HFF-Myc (cell line): ENCODE results near the gene DOCK11.
"Not testable (repeated sequence)": the region's sequence is repeated elsewhere in the genome, so short reads cannot be mapped to it uniquely, and the experiment has no call there.

Experiments used
- DNase-seq: peaks from one replicate; pipeline ENCODE4 v3.0.0-alpha.2; 2011; ENCODE audit warnings: low read depth; ENCODE audit errors: extremely low read depth
- H3K4me3 ChIP-seq: replicated peaks from 2 replicates; pipeline ENCODE4 v1.5.1; 2011; ENCODE audit warnings: low read depth, mild to moderate bottlenecking, control low read depth, low read length
- TF ChIP-seq, protein P1 (sequence below): IDR thresholded peaks from 2 replicates; pipeline ENCODE4 v1.5.1; 2012; ENCODE audit warnings: mild to moderate bottlenecking, low read depth, low read length, control low read depth; ENCODE audit errors: missing control alignments

Gene DOCK11

GRCh38 chrX:118579417-118579816, 83.8 kb downstream of the DOCK11 start:
- no peak overlapping the region for H3K4me3 ChIP-seq
- no peak for DNase-seq
- TF ChIP-seq, protein P1, sequence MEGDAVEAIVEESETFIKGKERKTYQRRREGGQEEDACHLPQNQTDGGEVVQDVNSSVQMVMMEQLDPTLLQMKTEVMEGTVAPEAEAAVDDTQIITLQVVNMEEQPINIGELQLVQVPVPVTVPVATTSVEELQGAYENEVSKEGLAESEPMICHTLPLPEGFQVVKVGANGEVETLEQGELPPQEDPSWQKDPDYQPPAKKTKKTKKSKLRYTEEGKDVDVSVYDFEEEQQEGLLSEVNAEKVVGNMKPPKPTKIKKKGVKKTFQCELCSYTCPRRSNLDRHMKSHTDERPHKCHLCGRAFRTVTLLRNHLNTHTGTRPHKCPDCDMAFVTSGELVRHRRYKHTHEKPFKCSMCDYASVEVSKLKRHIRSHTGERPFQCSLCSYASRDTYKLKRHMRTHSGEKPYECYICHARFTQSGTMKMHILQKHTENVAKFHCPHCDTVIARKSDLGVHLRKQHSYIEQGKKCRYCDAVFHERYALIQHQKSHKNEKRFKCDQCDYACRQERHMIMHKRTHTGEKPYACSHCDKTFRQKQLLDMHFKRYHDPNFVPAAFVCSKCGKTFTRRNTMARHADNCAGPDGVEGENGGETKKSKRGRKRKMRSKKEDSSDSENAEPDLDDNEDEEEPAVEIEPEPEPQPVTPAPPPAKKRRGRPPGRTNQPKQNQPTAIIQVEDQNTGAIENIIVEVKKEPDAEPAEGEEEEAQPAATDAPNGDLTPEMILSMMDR = no peak

DNA sequence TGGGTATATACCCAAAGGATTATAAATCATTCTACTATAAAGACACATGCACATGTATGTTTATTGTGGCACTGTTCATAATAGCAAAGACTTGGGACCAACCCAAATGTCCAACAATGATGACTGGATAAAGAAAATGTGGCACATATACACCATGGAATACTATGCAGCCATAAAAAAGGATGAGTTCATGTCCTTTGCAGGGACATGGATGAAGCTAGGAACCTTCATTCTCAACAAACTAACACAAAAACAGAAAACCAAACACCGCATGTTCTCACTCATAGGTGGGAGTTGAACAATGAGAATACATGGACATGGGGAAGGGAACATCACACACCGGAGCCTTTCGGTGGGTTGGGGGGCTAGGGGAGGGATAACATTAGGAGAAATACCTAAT, 87.3 kb downstream of the DOCK11 start:
- not testable (repeated sequence) for DNase-seq, H3K4me3 ChIP-seq

- no peak for DNase-seq
- no peak overlapping the region for H3K4me3 ChIP-seq
- TF ChIP-seq, protein P1 = no peak
Observed at GRCh38 chrX:118583781-118584180, 88.2 kb downstream of the DOCK11 start.

DNA sequence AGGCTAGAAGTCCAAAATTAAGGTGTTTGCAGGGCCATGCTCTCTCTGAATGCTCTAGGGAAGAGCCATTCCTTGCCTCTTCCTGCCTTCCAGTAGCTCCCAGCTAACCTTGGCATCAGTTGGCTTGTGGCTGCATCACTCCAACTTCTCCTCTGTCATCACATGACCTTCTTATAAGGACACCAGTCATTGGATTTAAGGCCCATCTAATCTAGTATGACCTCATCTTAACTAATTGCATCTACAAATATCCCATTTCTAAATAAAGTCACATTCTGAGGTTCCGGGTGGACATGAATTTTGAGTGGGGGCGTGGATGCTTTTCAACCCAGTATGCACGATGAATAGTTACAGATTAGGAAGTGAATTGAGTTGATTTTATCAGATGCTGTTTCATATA, 89.7 kb downstream of the DOCK11 start:
- DNase-seq = no peak
- no peak overlapping the region for H3K4me3 ChIP-seq
- TF ChIP-seq, protein P1 = no peak

GRCh38 chrX:118586206-118586605, 90.6 kb downstream of the DOCK11 start:
- not testable (repeated sequence) for DNase-seq, H3K4me3 ChIP-seq

DNA sequence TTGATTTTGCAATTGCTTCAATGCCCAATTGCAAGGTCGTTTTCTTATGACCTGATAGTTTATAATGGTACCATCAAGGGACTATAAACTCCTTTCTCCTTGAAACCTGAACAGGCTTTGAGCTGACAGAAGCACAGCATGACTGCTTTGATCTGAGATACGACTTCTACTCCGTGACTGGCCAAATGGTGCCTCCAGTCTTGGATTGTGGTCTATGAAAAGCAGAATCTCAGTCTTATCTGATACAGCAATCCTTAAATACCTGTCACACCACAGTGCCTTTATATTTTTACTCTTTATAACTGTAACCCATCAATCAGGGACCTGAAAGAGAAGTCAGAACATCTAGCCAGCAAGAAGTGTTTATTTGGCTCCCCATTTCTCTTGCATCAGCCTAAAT, 93.1 kb downstream of the DOCK11 start:
- DNase-seq = no peak
- TF ChIP-seq, protein P1 = no peak
- H3K4me3 ChIP-seq = no peak overlapping the region

DNA sequence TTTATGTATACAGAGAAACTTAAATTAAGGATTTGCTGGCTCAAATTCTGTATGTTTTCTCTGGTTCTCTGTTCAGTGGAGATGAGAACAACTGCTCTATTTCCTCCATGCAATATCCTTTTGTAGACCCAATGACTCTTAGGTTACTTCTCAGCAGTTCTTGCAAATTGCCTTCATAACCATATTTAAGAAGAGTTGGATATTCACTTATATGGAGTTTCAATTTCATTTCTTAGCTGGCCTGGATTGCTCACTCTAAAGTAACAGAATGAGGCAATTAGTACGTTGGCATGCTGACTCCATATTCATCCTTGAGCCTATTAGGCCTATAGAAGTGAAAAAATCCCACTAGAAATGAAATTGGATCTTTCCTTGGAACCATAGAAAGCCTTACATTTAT, 93.6 kb downstream of the DOCK11 start:
- TF ChIP-seq, protein P1 = no peak
- H3K4me3 ChIP-seq = no peak overlapping the region
- DNase-seq = no peak

DNA sequence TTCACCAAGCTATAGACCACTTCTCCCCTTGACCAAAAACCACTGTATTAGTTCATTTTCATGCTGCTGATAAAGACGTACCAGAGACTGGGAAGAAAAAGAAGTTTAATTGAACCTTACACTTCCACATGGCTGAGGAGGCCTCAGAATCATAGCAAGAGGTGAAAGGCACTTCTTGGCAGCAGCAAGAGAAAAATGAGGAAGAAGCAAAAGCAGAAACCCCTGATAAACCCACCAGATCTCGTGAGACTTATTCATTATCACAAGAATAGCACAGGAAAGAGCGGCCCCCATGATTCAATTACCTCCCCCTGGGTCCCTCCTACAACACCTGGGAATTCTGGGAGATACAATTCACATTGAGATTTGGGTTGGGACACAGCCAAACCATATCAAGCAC, 97.8 kb downstream of the DOCK11 start:
- no peak overlapping the region for H3K4me3 ChIP-seq
- no peak for DNase-seq
- TF ChIP-seq, protein P1 = no peak
